Activated naive CD4-positive, alpha-beta T cell treated with anti-CD3 and anti-CD28 coated beads for 36 hours (primary cell): ENCODE data around the gene MACROD2. TPM values are rescaled to one million over a fixed set of nuclear protein-coding genes. Genes with fewer than 3 reads are reported as not detected.

Source experiments
- CTCF ChIA-PET: fragments of 350-600 bp; sonication (Branson Sonifier 250); formaldehyde crosslinking; loops from one replicate; lab custom pipeline; 2021; ENCODE audit warnings: antibody characterized with exemption; lab: Charles Lee
- DNase-seq: peaks from one replicate; pipeline ENCODE4 v3.0.0-alpha.2; 2020
- H3K27ac Mint-ChIP-seq: one replicate; pipeline ENCODE4 v1.8.0; 2021; ENCODE audit warnings: mild to moderate bottlenecking, mixed read lengths
- H3K27me3 Mint-ChIP-seq: one replicate; pipeline ENCODE4 v1.8.0; 2021; ENCODE audit warnings: low read depth, mixed read lengths
- H3K36me3 Mint-ChIP-seq: one replicate; pipeline ENCODE4 v1.8.0; 2021; ENCODE audit warnings: low read depth, mixed read lengths
- H3K4me1 Mint-ChIP-seq: one replicate; pipeline ENCODE4 v1.8.0; 2021; ENCODE audit warnings: low read depth, mixed read lengths
- H3K4me3 Mint-ChIP-seq: one replicate; pipeline ENCODE4 v1.8.0; 2021; ENCODE audit warnings: mild to moderate bottlenecking, moderate library complexity, mixed read lengths
- H3K9me3 Mint-ChIP-seq: one replicate; pipeline ENCODE4 v1.8.0; 2021; ENCODE audit warnings: mixed read lengths
- intact Hi-C: fragments of 100-400 bp; cut with micrococcal nuclease; formaldehyde crosslinking; loops from one replicate; pipeline ENCODE4 v1.15.1; 2023
- total RNA-seq, 2 experiments: library from RNA; stranded (reverse); gene quantifications; one replicate each; pipeline ENCODE4 v1.2.3, GENCODE V29; 2021

Gene MACROD2
- total RNA-seq, 2 experiments from 2014 or later: not detected

DNA sequence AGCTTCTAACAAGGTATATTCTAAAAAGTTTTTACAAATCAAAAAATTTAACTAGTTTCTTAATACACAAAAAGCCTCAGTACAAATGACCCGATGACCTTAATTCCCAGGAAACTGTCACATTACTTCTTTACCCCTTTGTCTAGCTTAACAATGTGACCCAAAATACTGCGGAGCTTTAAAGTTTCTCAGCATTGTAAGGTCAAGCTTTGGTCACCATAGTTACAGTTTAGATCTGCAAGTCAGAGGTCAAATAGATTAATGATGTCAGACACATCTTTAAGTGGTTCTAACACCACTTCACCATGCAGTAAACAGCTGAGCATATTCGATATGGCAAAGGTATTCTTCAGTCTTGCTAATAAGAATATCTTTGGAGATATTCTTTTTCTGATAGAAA is 378.9 kb downstream of the MACROD2 start:
- H3K27ac Mint-ChIP-seq: no peak overlapping the region
- no peaks in the 10 kb centered on the region for H3K27me3 Mint-ChIP-seq
- H3K4me3 Mint-ChIP-seq: no peak overlapping the region
- no peaks in the 10 kb centered on the region for H3K36me3 Mint-ChIP-seq
- H3K4me1 Mint-ChIP-seq: no peaks in the 10 kb centered on the region
- CTCF ChIA-PET: interaction anchor here (0.6 kb wide), 1 partner anchor 12 kb away, joined by 3 read pairs; no protein-coding TSS in a partner anchor
- DNase-seq: no peak
- H3K9me3 Mint-ChIP-seq: peaks cover 2% of the 10 kb centered on the region
- intact Hi-C loops: no loop called here

DNA sequence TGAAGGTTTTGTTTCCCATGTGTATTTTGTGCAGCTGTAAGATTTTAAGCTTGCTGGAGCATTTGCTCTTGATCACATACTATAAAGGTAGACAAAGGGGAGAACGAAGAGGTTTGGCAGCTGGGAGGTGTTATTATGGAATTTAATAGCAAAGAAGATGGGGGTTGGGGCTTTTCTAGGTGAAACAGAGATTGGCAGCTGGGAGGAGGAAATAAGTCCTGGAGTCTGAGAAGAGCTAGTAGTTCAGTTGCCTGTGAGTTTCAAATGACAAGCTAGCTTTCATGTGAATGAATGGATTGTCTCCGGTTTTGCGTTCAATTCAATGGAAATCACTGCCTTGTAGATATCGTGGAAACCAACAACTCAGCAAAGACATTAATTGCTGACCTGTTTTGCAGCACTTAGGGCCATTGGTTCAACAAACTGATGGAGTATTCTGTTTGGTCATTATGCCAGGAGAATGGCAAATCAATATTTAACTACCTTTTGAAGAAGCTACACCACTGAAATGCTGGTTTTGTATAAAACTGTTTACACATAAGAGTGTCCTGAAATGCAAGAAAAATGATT is 380.2 kb downstream of the MACROD2 start:
- Mint-ChIP-seq H3K27me3 (no peaks in the 10 kb centered on the region), H3K36me3 (no peaks in the 10 kb centered on the region), H3K4me3 (no peak overlapping the region), H3K27ac (no peak overlapping the region), H3K4me1 (no peaks in the 10 kb centered on the region), H3K9me3 (peaks cover 2% of the 10 kb centered on the region)
- DNase-seq: no peak
- intact Hi-C loops: no loop called here
- CTCF ChIA-PET: no interaction called here

DNA sequence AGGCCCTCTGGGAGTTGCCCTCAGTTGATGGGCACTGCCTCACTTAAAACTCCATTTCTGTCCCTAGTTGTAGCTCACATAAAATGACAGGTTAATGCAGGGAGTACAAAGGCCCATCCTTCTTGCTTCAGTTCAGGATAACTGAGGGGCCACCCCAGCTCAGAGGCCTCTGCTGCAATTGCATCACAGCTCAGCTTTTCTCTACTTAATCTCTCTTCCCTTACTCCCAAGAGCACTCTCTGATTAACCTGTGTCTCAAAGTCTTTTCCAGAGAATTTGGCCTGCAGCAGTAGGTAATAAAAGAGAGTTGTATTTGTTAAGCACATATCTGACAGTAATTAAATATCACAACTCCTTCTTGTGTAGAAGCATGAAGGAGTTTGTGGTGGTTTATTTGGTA is 383.0 kb downstream of the MACROD2 start:
- intact Hi-C loops: no loop called here
- no peaks in the 10 kb centered on the region for H3K36me3 Mint-ChIP-seq
- CTCF ChIA-PET: no interaction called here
- no peaks in the 10 kb centered on the region for H3K4me1 Mint-ChIP-seq
- DNase-seq: no peak
- no peak overlapping the region for H3K27ac Mint-ChIP-seq
- no peaks in the 10 kb centered on the region for H3K9me3 Mint-ChIP-seq
- no peak overlapping the region for H3K4me3 Mint-ChIP-seq
- no peaks in the 10 kb centered on the region for H3K27me3 Mint-ChIP-seq

DNA sequence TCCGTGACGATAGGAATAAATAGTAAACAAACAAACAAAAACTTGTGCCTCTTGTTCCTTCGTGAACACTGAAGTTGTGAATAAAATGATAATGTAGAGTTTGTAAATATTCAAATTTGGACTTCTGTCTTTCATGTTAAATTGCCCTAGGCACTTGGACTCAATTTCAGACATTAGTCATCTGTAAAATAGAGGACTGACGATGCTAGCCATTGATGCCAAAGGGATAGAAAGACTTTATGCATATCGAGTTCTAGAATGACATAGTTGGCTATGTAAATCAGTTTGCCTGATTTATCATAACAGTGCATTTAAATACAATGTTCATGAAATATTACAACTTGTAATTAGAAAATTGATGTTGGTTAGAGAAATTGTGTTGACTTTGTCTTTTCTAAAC is 388.0 kb downstream of the MACROD2 start:
- Mint-ChIP-seq H3K27ac (no peak overlapping the region), H3K27me3 (no peaks in the 10 kb centered on the region), H3K36me3 (no peaks in the 10 kb centered on the region)

DNA sequence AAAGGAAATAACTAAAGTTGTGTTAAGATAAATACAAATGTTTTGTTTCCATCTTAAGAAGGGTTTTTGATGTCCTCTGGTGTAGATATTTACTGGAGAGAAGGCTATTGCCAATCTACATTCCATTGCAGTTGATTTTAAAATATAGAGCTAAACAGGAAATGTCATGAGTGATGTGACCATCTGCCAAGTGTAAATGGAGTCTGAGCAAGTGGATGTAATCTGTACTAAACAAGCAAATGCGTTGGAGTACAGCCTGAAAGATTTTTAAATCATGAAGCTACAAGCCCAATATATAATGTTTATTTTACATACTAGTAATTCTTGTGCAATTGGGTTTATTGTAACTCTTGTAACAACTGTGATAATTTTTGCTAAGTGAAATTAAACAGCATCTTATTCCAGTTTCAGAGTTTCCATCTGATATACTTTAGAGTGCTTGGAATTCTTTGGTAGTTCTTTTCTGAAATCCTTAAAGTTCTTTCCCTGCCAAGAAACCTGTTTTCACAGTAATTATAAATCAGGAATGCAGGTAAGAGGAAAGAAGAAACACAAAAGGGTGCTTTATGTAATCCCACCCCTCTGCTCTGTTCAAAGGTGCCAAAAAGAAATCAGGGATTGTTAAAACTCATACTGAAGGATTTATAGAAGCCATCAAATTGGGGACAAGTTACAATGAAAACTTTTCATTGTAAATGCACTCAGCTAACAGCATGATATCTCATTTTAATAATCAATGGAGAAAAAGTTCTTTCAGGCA is 389.3 kb downstream of the MACROD2 start:
- intact Hi-C loops: no loop called here
- H3K4me3 Mint-ChIP-seq: no peak overlapping the region
- CTCF ChIA-PET: no interaction called here
- H3K36me3 Mint-ChIP-seq: no peaks in the 10 kb centered on the region
- H3K4me1 Mint-ChIP-seq: no peaks in the 10 kb centered on the region
- no peak for DNase-seq
- H3K27me3 Mint-ChIP-seq: no peaks in the 10 kb centered on the region
- no peak overlapping the region for H3K27ac Mint-ChIP-seq
- peaks cover 3% of the 10 kb centered on the region for H3K9me3 Mint-ChIP-seq

More for the DNA sequence above, 388.0 kb downstream of the MACROD2 start:
- CTCF ChIA-PET: no interaction called here
- DNase-seq: no peak
- H3K4me1 Mint-ChIP-seq: no peaks in the 10 kb centered on the region
- H3K4me3 Mint-ChIP-seq: no peak overlapping the region
- intact Hi-C loops: no loop called here
- H3K9me3 Mint-ChIP-seq: peaks cover 2% of the 10 kb centered on the region

DNA sequence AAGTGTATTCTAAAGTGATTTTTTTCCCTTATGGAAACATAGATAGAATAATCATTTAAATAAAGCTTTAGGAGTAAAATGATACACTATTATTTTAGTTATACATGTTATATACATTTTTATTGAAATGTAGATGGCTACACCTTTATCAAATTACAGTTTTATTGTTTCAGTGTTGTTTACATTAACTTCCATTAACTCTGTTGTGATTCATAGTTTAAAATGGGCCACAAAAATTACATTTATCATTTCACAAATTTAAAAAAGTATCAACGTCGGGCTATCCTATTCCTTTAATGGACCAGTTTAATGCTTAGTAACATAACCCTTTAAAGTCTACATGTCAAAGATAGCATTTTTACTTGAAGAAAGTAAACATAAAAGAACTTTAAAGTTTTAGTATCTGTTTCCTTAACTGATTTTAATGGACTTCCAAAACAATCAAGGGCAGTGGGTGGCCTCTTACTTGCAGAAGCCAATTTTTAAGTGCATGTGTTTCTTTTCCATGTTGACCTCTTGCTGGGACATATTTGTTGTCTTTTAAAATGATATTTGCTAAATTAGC is 389.9 kb downstream of the MACROD2 start:
- CTCF ChIA-PET: no interaction called here

DNA sequence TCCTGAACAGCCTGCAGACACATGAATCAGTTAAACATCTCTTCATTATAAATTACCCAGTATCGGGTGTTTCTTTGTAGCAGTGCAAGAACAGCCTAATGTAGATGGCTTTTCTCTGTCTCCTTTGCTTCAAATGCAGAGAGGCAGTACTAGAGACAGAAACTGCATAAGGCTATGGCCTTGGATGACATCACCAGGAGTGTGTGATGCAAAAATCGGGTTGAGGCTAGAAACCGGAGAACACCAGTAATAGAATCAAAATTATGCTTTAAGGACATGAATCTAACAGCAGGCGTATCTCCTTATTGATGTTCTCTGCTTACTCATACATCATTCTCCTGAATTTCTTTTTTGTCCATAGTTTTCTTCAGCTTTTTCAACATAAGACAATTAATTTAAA is 391.4 kb downstream of the MACROD2 start:
- CTCF ChIA-PET: no interaction called here

More for the DNA sequence above, 389.9 kb downstream of the MACROD2 start:
- H3K27me3 Mint-ChIP-seq: no peaks in the 10 kb centered on the region
- intact Hi-C loops: no loop called here
- no peak for DNase-seq
- no peaks in the 10 kb centered on the region for H3K4me1 Mint-ChIP-seq
- peaks cover 3% of the 10 kb centered on the region for H3K9me3 Mint-ChIP-seq
- no peak overlapping the region for H3K4me3 Mint-ChIP-seq
- no peaks in the 10 kb centered on the region for H3K36me3 Mint-ChIP-seq
- no peak overlapping the region for H3K27ac Mint-ChIP-seq

DNA sequence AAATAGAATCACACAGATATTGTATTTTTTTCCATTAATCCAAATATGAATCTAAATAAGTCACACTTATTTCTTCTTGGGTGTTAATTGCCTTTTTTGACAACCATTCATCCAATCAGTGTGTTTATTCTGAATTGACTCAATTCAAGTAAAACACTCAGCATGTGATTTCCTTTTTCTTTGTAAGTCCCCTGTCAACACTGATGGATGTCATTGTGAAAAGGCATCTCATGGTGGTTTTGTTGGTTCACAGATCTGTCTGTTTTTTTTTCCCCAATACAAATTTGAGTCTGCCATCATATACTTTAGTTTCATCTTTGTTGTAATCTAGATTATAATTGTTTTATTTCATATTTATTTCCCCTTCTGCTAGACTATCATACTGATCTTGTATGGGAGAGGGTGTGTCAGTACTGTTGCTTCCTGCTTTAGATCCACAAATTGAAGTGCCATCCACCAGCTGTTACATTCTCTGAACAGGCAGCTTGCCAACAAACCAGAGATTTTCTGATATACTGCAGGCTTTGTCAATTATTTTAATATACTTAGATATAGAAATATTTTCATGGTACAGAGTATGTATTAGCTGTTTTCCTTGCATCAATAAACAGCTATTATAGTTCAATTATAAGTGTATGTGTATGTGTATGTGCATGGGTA is 406.3 kb downstream of the MACROD2 start:
- intact Hi-C loops: no loop called here
- Mint-ChIP-seq H3K9me3 (peaks cover 3% of the 10 kb centered on the region), H3K4me1 (no peaks in the 10 kb centered on the region), H3K27ac (no peak overlapping the region), H3K36me3 (no peaks in the 10 kb centered on the region), H3K27me3 (no peaks in the 10 kb centered on the region), H3K4me3 (no peak overlapping the region)
- CTCF ChIA-PET: no interaction called here
- no peak for DNase-seq

More for the DNA sequence above, 391.4 kb downstream of the MACROD2 start:
- Mint-ChIP-seq H3K4me3 (no peak overlapping the region), H3K36me3 (no peaks in the 10 kb centered on the region), H3K4me1 (no peaks in the 10 kb centered on the region), H3K27me3 (no peaks in the 10 kb centered on the region), H3K9me3 (peaks cover 12% of the 10 kb centered on the region), H3K27ac (no peak overlapping the region)
- intact Hi-C loops: no loop called here
- no peak for DNase-seq

DNA sequence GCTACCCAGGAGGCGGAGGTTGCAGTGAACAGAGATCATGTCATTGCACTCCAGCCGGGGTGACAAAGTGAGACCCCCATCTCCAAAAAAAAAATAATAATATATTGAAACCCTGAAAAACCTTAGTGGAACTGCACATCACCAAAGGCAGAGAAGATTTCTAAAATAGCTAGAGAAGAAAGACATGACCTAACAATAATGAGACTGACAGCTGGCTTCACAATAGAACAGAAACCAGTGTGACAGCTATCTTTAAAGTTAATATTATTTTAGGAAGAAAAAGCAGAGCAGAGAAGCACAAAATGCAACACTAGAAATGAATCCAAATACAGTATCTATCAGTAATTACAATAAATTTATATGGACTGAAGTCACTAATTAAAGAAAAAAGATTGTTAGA is 409.2 kb downstream of the MACROD2 start:
- H3K27ac Mint-ChIP-seq: no peak overlapping the region

DNA sequence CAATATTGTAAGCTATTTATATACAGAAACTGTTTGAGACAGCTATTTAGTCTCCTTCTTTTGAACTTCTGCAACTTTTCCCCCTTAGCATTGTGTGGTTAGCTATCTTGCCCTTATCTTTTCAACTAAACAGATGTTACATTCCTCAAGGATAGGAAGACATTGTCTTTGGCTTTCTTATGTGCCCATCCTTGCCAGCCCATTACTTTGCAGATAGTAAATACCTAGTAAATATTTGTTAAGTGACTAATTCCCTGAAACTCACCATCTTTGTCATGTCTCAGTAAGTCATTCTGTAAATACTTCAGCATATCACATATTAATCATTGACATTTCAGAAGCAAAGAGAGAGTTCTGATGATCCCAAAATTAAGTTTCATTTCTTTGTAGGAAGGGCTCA is 411.2 kb downstream of the MACROD2 start:
- Mint-ChIP-seq H3K27ac (no peak overlapping the region), H3K4me1 (no peaks in the 10 kb centered on the region), H3K9me3 (peaks cover 7% of the 10 kb centered on the region), H3K27me3 (no peaks in the 10 kb centered on the region), H3K4me3 (no peak overlapping the region), H3K36me3 (no peaks in the 10 kb centered on the region)
- intact Hi-C loops: no loop called here
- CTCF ChIA-PET: no interaction called here
- no peak for DNase-seq

More for the DNA sequence above, 409.2 kb downstream of the MACROD2 start:
- Mint-ChIP-seq H3K4me3 (no peak overlapping the region), H3K4me1 (no peaks in the 10 kb centered on the region), H3K9me3 (peaks cover 5% of the 10 kb centered on the region), H3K27me3 (no peaks in the 10 kb centered on the region), H3K36me3 (no peaks in the 10 kb centered on the region)
- intact Hi-C loops: no loop called here
- CTCF ChIA-PET: no interaction called here
- DNase-seq: no peak

DNA sequence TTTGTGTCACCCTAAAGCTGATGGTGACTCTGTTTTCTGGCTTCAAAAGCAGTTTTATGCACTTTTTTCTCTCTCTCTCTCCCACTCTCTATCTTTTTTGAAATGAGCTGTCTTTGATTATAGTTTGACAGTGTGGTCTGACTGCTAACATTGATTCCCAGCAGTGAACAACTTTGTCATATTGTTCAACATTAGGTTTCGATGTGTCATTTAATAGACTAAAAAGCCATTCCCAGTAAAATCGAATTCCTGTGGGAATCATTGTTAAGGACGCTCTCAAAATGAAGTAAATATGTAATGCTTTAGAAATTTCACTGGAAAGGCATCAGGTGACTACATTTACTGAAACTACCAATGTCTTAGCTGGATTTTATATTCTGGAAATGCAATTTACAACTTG is 412.0 kb downstream of the MACROD2 start:
- Mint-ChIP-seq H3K4me1 (no peaks in the 10 kb centered on the region), H3K9me3 (peaks cover 7% of the 10 kb centered on the region), H3K27ac (no peak overlapping the region), H3K36me3 (no peaks in the 10 kb centered on the region), H3K27me3 (no peaks in the 10 kb centered on the region), H3K4me3 (no peak overlapping the region)
- CTCF ChIA-PET: no interaction called here
- no peak for DNase-seq
- intact Hi-C loops: no loop called here

DNA sequence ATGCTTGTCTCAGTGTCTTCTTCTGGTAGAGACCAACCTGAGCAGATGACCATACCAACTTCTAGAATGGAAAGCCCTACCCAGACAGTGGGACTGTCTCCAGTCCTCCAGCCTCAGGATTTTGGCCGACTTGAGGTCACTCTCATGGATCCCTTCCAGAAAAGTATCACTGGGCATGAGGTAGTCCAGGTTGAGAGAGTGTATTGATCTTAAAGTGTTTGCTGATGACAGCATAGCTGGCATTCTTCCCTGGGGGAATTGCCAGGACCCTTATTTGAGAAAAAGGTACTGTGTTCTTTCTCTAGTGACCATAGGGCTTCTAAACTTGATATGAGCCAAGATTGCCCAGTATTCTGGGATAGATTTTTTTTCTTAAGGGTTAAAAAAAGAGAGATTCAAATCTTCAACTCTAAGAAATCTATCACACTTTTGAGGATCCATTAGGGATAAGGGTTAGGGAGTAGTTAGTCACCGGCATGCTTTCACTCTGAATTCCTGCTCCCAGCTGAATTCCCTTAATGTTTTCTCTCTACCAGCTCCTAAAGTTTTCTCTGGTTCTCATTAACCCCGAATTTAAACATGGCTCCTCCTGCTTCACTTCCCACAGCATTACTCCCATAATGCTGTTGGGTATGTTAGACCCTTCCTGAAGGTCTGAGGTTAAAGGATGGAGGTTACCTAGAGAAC is 415.7 kb downstream of the MACROD2 start:
- Mint-ChIP-seq H3K9me3 (peaks cover 9% of the 10 kb centered on the region), H3K4me3 (no peak overlapping the region), H3K27ac (no peak overlapping the region), H3K27me3 (no peaks in the 10 kb centered on the region), H3K4me1 (no peaks in the 10 kb centered on the region), H3K36me3 (no peaks in the 10 kb centered on the region)
- intact Hi-C loops: no loop called here
- CTCF ChIA-PET: no interaction called here
- no peak for DNase-seq
